NOMO-1 treated with dmso at 0.1 percent for 144 hours (cell line): Measurements from ENCODE around the gene DHRS7B.

ENCODE experiments used
- DNase-seq: peaks from one replicate; lab custom pipeline; 2025; ENCODE audit not compliant: unreplicated experiment; lab: John Stamatoyannopoulos, UW

Gene DHRS7B

DNA sequence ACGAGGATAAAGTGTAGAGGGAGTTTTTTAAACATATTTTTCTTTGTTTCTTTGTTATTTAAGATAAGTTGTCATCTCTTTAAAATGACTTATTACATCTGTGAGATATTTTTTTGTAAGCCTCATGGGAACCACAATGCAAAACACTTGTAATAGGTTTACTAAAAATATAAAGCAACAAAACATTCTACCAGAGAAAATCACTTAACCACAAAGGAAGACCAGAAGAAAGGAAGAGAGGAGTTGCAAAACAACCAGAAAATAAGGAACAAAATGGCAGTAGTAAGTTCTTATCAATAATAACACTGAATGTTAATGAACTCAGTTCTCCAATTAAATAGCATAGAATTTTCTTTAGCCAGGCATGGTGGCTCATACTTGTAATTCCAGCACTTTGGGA is 22.9 kb downstream of the DHRS7B start:
- peak; percentile 43 for DNase-seq

DNA sequence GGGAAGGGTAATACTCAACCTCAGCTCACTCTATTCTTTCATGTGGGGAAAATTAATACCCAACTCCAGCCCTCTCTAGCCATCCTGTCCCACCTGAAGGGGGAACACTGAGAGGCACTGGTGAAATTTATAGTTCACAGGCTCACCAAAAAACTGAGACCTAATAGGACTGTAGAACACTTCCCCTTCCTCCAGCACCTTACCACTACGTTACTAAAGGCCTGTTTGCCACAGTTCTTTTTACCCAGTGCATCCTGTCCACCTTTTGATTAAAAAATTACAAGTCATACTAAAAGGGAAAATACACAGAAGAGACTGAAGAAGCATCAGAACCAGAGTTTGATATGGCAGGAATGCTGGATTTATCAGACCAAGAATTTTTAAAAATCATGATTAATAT is 26.0 kb downstream of the DHRS7B start:
- no peak for DNase-seq

DNA sequence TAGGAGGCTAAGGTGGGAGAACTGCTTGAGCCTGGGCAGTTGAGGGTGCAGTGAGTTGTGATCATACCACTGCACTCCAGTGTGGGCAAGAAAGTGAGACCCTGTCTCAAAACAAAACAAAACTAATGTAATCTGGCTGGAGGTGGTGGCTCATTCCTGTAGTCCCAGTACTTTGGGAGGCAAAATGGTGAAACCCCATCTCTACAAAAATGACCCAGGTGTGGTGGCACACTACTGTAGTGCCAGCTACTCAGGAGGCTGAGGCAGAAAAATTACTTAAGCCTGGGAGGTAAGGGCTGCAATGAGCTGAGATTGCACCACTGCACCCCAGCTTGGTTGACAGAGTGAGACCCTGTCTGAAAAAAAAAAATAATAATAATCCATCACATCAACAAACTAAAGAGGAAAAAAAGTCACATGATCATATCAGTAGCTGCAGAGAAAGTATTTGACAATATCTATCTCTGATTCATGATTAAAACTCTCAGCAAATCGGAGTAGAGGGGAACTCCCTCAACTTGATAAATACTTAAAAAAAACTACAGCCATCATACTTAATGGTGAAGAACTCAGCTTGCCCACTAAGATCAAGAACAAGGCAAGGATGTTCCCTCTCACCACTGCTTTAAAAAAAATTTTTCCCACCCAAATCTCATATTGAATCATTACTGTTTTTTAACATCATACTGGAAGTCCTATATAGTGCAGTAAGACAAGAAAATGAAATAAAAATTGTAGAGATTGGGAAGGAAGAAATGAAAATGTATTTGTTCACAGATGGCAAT is 31.0 kb downstream of the DHRS7B start:
- DNase-seq, result no peak

DNA sequence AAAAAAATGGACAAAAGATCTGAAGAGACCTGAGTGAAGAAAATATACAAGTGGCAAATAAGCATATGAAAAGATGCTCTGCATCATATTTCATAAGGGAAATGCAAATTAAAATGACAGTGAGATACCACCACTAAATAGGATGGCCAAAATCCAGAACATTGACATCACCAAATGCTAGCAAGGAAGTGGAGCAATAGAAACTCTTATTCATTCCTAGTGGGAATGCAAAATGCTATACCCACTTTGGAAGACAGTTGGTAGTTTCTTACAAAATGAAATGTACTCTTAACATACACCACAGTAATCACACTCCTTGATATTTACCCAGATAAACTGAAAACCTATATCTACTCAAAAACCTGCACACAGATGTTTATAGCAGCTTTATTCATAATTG is 33.6 kb downstream of the DHRS7B start:
- DNase-seq, result no peak

DNA sequence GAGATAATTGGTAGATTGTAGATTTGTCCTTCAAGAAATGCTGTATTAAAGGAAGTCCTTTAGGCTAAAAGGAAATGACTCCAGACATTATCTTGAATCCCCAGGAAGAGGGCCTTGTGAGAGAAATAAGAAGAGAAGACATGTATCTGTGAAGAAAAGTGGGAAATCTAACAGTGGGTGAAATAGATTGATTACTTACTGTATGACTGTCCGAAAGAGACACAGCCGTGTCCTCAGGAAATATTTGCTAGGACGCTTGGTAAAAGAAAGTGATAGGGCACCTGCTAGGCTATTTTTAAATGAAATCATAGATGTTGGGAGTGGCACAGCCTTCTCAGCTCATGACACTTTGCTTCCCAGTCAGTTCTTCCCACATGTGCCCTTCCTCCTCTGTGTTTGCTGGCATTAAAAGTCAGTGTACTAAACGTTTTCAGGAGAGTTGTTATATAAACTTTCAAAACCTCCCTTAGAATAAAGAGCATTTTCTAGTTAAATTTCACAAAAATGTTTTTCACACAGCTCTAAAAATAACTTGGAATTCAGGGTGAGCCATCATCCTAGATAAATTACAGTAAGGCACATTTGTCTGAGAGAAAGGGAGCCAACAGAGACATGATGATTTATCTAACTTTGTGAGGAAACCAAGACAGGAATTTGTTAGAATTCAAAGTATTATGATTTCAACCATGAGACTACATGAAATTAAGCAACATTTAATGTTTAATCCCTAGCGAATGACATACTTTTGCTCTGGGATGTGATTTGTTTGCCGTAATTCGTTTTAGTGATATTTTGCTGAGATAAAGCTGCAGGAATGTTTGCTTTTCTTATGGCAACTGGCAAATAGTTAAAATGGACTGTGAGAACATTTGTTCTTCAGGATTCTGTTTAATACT is 35.0 kb downstream of the DHRS7B start:
- DNase-seq, result no peak

DNA sequence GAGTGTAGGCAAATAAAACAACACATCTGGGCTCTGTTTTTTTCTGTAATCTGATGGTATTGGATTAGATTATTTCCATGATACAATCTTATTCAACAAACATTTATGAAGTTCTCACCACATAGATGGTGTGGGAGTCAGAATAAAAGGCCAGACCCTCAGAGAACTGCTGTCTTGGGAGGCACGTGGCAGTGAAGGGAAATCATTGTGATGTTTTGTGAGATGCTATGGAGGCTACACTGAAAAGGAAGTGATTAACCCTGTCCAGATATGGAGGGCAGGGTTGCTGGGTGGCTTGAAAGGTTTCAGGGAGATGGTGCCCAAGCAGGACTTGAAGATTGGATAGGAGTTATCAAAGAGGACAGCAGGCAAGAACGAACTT is 35.6 kb downstream of the DHRS7B start:
- DNase-seq, result no peak

DNA sequence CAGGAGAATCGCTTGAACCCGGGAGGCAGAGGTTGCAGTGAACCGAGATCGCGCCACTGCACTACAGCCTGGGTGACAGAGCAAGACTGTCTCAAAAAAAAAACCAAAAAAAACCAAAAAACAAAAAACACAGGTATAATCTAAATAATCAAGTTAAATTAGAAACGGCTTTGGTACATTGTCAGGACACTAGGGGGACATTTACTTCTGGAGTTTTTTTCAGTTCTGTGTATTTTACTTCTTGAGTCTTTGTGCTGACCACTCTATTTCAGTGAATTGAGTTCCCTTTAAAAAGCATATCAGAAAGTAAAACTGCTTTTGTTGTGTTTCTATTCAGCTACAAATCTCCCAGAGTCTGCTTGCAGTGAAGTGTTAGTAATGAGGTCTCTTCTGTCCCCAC is 36.3 kb downstream of the DHRS7B start:
- no peak for DNase-seq

DNA sequence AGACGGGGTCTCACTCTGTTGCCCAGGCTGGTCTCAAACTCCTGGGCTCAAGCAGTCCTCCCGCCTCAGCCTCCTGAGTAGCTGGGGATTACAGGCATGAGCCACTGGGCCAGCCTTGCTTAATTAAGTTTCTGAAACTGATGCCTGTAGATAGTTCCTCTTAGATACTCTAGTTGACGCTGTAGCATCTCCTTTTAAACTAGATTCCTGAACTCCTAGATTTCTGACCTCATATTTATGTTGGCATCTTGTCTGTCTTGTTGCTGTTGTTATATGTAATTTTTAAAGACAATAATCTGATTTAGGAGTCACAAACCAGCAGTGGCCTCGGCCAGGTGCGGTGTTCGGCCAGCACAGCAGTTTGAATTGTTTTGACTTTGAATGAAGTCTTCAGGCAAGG is 37.5 kb downstream of the DHRS7B start:
- DNase-seq, result no peak

DNA sequence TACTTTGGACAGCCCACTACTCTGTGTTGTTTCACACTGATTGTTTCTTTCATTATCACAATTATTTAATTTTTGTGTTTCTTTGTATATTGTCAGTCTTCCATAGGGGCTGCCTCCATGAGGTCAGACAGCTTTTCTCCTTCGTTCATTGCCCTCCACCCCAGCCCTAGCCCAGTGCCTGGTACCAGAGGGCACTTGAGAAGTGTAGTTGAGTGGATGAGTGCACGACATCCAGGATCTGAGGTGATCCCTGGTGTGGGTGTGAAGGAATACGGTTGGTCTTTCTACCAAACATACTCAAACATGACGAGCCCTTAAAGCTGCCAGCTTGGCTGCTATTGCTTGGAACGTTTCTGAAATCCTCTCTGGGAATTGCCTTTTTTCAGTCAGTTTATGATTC is 37.9 kb downstream of the DHRS7B start:
- no peak for DNase-seq

DNA sequence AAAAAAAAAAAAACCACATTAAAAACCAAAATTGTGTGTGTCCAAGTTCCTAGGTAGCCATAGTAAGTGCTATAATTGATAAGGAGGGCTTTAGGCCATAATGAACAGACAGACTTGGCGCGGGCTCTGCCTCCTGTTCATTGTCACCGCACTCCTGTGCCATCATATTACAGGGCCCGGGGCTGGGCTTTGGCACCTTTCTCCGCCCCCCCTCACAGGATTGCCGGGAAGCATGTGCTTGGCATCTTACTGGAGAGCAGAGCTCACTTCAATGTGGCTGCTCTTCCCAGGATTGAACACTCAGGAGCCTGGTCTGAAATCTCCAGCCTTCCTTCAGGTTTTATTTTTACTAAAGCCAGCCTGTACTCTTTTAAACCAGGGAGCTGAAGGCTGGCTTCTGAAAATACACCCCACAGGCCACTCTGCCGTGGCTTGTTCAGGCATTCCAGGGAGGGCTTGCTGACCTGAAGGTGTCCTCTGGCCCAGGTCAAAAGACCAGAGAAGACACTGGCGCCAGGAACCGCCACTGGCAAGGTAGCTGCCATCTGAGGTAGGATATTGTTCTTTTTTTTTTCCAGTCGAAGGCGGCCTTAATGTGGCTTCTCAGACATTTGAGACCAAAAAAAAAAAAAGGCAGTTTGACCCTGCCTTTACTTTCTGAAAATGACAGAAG is 39.3 kb downstream of the DHRS7B start:
- DNase-seq, result no peak

DNA sequence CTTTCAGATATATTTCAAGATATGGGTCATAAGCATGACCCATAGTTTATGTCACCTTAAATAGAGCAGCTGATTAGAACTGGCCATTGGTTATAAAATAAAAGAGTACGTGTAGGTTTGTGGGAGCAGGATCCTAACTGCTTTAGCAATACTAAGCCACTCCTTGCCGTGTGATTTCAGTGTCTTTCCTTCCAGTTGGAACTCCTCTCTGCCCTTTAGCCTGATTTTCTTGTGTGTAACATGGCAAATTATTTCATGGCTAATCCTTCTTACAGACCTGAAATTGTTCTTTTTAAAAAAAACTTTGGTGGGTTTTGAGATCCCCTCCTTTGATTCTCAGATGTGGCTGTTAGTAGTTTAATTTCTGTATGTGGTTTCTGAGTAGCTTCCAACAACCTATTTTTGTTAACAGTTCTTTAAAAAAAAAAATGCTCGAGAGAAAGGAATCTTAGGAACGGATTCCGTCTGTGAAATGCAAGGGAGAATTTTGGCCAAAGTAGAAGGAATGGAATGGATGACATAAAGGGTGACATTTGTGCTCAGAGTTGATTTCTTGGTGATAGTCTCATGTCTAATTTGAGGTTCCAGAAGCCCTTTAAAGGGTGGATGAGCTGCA is 39.9 kb downstream of the DHRS7B start:
- DNase-seq, result no peak

DNA sequence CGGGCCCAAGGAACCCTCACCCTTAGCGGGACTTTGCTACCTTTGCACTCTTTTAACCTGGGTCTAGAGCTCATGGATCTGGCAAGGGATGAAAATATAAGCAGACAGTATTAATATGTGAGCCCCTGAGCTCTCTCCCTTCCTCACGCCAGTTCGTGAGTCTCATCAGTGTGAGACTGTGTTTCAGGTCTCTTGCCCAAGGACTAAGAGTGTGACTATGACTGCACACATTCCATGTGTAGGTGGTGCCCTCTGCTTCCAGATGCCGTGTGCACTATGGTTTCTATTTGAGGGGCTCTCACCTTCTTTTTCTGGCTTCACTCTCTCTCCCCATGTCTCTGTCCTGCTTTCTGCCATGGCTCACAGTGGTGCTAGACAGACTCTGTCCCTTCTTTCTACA is 40.5 kb downstream of the DHRS7B start:
- DNase-seq, result no peak

DNA sequence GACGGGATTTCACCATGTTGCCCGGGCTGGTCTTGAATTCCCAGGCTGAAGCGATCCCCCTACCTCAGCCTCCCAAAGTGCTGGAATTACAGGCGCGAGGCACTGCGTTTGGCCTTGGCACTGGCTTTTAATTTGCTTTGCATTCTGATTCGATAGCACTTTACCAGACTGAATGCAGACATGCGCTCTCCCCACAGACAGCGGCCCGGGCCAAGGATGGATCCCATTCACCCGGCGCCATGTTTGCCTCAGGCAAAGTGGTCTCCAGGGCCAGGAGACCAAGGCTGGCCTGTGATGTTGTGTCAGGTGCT is 41.7 kb downstream of the DHRS7B start:
- no peak for DNase-seq

DNA sequence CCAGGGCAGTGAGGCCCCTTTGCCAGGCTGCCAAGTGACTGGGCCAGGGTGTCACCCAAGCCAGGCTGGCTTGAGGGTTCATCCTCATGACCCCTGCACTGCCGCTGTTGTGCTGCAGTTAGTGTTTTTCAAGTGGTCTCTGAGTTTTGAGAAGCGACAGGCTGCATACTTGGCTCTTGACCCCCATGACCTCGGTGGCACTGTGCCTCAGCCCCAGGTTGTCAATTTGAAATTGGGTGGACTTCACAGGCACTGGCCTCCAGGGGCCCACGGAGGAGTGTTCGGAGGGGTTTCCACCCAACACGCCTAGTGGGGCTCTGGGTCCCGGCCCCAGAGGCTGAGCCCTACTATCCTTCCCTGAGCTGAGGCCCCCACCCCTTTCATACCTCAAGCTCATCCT is 42.7 kb downstream of the DHRS7B start:
- DNase-seq, result no peak

DNA sequence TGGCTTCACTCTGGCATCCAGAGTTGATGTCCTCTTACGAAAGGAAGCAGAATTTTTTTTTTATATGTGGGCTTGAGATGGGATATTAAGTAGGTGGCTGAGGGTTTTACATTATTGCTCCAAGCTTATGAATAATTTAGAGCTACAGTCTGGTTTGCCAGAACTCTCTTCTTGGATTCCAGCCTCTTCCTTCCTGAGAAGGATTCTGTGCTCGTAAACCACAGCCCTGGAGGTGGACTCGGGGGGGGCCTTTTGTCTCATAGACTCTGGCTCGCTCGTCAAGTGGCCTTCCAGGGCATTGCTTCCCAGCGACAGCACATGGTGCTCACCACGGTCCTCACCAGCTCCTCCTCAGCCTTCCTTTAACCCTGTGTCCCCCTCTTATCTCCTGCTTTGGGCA is 44.0 kb downstream of the DHRS7B start:
- DNase-seq, result no peak

DNA sequence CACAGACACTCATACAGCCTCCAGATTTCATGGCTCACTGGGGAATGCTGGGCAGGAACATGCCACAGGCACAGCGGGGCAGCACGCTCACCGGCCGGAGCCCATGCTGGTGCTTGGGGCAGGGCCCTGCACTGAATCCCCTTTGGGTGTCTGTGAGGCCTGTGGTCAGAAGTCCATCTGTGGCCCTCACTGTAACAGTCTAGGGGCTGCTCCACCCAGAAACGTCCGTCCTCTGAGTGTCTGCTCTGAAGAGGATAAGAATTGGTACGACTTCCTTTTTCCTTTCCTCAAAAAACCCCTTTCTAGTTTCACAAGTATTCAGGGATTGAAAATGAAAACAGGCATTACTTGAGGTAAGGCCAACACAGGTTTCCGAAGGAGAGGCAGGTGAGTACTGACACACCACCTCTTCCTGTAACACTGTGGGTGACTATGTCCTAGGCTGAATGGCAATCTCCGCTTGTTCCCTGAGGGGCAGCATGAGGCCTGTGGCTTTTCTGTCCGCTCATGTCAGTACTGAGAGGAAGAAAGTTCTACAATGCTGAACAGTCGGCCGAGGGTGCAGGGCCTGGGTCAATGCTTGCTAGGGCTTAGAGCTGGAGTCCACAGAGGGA is 44.7 kb downstream of the DHRS7B start:
- no peak for DNase-seq

DNA sequence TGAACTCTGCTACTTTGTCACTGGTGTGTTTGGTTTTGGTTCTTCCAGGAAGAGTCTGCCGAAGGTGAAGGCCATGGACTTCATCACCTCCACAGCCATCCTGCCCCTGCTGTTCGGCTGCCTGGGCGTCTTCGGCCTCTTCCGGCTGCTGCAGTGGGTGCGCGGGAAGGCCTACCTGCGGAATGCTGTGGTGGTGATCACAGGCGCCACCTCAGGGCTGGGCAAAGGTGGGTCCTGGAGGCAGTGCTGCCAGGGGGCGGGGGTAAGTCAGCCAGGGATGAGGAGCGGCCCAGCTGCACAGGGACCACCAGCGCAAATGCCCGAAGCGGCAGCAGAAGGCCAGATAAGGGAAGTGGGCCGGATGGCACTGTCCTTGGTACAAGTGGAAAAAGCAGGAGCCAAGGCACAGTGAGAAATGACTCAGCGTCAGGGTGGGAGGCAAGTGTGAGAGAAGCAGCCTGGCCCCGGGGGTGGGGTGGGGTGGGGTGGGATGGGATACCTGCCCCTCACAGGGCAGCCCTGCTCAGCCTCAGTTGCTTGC is 45.3 kb downstream of the DHRS7B start:
- DNase-seq, result no peak

DNA sequence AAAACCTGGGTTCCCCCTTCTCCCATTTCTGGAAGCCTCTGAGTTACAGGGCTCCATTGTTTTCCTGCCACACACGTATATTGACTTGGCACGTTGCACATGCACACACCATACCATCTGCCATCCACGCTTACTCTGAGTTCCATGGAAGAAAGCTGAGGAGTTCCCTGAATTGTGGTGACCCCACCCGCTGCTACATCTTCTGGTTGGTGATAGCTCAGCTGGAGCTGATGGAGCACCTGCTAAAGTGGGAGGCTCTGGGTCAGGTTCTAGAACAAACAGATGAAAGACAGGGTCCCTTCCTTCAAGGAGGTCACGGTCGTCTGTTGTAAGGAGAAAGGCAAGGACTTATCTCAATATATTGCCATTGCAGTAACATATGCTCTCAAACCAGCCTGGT is 46.1 kb downstream of the DHRS7B start:
- DNase-seq, result no peak

DNA sequence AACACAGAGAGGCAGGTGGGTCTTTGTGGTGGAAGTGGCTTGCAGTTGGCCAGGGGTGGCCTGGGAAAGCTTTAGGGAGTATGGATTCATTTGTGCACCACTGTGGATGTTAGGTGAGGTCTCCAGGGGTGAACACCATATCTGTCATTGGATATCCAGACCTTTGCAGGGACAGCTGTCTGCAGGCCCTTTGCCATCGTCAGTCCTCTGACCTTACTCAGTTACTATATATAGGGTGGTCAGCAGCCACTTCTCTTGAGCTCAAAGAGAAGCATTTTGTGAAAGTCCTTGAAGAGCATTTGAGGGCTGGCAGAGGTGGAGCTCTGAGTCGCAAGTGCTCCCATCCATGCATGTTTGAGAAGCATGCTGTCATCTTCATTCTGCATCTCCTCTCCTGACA is 46.8 kb downstream of the DHRS7B start:
- DNase-seq, result no peak

DNA sequence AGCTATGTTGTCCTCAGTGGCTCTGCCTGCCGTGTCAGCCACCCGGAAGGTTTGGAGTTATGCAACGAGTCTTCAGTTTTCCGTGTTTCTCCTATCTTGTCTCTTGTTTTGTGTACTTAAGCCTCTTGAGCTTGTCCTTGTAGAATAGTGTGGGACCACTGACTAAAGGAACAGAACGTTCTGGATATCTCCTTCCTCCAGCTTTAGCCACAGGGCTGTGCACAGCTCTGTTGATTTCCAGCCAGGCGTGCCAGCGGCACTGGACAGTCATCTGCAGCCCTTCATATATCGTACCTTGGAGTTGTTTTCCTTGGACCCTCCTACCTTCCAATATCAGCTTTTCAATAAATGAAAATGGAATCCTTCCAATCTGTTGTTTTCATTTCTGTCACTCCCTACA is 47.4 kb downstream of the DHRS7B start:
- DNase-seq, result no peak

DNA sequence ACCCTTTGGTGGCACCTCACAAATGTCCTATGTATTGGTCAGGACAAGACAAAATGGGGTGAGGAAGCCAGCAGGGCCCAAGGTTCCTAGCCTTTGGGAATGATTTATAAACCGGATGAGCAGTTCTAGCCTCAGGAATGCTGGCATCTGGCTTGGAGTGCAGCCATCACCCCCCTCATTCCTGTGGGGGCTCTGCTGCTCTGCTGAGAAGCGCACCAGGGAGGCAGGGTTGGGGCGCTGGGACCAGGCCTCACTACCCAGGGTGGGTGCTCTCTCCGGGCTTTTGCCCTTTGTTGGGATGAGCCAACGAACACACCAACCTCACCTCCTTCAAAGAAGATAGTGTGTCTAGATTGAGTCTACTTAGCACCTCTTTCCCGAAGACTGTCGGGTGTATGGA is 47.9 kb downstream of the DHRS7B start:
- DNase-seq, result no peak
